ENCODE measurements around the gene DSEL. TPM values are rescaled to one million over a fixed set of nuclear protein-coding genes. Genes with fewer than 3 reads are reported as not detected.

Gene DSEL
- total RNA-seq, result 0.48 TPM

GRCh38 chr18:67516539-67517443 is at the start of gene DSEL:
DSEL (minus strand) TSS chr18:67516720; CDS start chr18:67514608, 2,112 bp downstream.
- ATAC-seq, result peak; percentile 100

- ATAC-seq, result no peak
Measured at GRCh38 chr18:67553437-67553836, 36.9 kb upstream of the DSEL start.

GRCh38 chr18:67550872-67551520 is 34.5 kb upstream of the DSEL start:
- no peak for ATAC-seq

- ATAC-seq, result no peak
Measured at GRCh38 chr18:67549946-67550345, 33.4 kb upstream of the DSEL start.

GRCh38 chr18:67545681-67546080 is 29.2 kb upstream of the DSEL start:
- no peak for ATAC-seq

GRCh38 chr18:67540559-67540958 is 24.0 kb upstream of the DSEL start:
- ATAC-seq, result no peak

- ATAC-seq, result no peak
Measured at GRCh38 chr18:67531929-67532328, 15.4 kb upstream of the DSEL start.

GRCh38 chr18:67525328-67526099 is 9.0 kb upstream of the DSEL start:
- peak; percentile 35 for ATAC-seq

GRCh38 chr18:67520351-67520921 is 3.9 kb upstream of the DSEL start:
- ATAC-seq, result no peak

- ATAC-seq, result no peak
Measured at GRCh38 chr18:67519592-67519991, 3.1 kb upstream of the DSEL start.

GRCh38 chr18:67518566-67518965 is 2.0 kb upstream of the DSEL start:
- no peak for ATAC-seq

GRCh38 chr18:67517444-67517765 is 885 bp upstream of the DSEL start:
- no peak for ATAC-seq

- peak; percentile 71 for ATAC-seq
Measured at GRCh38 chr18:67515942-67516538, 480 bp downstream of the DSEL start.

- no peak for ATAC-seq
Measured at GRCh38 chr18:67514901-67515540, 1.5 kb downstream of the DSEL start.

- no peak for ATAC-seq
Measured at GRCh38 chr18:67514465-67514864, 2.1 kb downstream of the DSEL start.

GRCh38 chr18:67513280-67513679 is 3.2 kb downstream of the DSEL start:
- ATAC-seq, result no peak

GRCh38 chr18:67511840-67512239 is 4.7 kb downstream of the DSEL start:
- ATAC-seq, result no peak

- no peak for ATAC-seq
Measured at GRCh38 chr18:67510831-67511230, 5.7 kb downstream of the DSEL start.

- no peak for ATAC-seq
Measured at GRCh38 chr18:67509741-67510391, 6.7 kb downstream of the DSEL start.

- ATAC-seq, result no peak
Measured at GRCh38 chr18:67508146-67508545, 8.4 kb downstream of the DSEL start.

- ATAC-seq, result no peak
Measured at GRCh38 chr18:67504739-67505138, 11.8 kb downstream of the DSEL start.

Data from esophagus mucosa (tissue), 1 donor.